Measurements from ENCODE around the gene P3H2.
"Not testable (repeated sequence)": the region's sequence is repeated elsewhere in the genome, so short reads cannot be mapped to it uniquely, and the experiment has no call there.

The P3H2 gene

DNA sequence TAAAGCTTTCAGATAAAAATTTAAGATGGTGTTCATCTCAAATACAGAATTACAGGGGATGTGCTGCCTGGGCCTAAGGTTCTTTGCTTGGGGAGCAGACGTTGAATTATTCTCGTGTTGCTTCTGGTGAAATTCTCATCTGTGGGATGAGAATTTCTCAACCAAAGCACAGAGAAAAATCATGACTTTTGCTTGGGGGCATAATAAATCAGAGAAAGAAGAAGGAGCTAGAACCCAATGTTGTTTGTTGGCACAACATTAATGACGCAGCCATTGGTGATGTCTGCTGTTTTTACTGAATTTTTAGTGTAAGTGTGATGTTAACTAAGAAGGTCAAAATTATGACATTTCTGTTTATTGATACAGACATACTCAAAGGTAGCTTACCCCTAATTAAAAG is 35.7 kb downstream of the P3H2 start:
- DNase-seq: no peak

DNA sequence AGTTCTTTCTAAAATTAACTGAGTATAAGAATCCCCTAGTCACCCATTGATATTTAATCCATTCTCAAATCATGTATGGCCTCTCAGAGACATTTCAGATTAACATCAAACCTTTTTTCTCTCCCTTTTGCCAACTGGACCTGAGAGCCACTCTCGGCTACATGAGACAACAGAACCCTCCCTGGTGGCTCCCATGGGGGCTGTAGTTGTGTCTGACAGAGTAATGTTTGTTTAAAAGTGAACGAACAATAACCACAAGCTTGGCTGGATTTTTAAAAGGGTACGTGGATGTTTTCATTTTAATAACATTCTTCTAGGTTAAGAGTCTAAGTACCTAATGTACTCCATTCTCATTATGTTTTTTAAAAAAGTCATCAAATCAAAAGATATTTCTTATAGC is 37.1 kb downstream of the P3H2 start:
- no peak for DNase-seq

DNA sequence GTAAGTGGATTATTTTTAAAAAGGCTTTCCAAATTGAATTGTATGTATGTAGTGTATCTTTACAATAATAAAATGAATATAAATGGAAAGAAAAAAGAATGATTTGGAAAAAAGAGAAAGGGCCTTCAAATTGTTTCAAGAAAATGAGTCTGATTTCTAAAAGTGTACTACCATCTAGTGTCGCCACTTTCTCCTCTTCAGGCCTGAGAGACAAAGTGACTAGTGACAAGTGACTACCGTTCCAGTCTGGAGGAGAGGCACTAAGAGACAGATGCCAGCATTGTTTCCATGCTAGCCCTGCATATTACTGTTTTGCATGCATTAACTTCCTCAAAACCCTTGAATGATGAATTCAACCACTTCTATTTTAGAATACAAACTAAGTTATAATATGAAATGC is 39.3 kb downstream of the P3H2 start:
- DNase-seq: no peak

DNA sequence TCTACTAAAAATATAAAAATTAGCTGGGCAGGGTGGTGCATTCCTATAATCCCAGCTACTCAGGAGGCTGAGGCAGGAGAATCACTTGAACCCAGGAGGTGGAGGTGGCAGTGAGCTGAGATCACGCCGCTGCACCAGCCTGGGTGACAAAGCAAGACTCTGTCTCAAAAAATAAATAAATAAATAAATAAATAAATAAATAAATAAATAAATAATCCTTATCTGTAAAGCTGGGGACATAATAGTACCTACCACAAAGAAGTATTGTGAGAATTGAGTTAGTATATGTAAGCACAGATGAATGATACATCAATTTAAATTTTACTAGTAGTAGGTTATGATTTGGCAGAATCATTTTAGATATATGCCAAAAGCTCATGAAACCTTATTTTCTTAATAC is 41.5 kb downstream of the P3H2 start:
- not testable (repeated sequence) for DNase-seq

DNA sequence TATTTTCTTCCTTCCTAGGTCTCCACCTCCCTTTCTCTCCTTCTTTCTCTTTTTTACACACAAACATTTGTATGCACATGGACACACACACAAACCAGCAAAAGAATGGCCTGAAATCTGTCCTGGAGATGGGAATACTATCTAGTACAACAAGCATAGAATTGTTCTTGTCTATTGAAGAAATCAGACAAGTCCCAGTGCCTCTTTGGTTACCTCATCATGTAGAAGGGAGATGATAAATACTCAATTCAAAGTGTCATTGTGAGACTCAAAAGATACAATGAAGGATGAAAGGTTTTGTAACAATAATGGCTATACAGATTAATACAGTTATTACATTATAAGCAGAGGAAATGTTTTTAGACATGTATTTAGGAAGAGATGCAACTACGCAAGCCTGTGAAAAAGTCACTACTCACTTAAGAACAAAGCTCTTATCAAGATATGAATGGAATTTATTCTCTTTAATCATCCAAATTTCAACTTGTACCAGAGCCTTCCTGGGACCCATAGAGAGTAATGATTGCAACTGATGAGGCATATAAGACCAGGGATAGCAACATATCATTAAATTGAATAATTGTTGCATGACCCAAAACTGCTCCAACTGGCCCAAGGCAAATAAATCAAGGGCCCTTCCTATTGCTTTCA is 43.2 kb downstream of the P3H2 start:
- no peak for DNase-seq

DNA sequence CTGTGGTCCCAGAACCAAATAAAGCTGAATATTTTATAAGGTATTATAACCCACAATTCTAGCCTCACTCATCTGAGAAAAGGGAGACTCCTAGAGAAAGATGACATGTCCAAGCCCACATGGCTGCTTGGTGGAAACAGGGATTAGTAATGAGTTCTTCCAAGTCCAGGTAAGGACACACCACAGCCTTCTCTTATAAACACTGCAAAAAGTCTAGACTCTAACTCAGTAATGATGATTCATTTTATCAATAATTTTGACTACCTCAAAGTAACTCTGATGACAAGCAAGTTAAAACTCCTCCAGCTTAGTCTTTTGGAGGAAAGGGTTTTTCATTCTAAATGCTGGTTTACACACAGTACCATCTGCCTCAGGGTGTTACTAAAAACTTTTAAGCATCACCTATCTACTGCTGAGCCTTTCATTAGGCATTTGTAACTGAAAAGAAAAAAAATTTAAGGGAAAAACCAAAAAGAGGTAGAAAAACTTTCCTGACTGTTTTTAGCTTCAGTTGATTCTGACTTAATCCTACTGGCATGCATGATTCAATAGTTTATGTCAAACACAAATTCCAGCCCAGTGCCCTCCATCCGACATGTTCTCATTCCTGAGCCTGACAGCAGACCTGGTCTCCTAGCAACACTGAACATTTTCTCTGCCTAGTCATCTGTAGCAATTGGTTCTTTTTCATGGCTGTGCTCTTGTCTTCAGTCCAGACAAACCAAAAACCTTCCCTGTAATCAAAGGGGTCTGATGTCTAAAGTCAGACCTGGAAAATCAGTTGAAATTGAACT is 43.9 kb downstream of the P3H2 start:
- no peak for DNase-seq

DNA sequence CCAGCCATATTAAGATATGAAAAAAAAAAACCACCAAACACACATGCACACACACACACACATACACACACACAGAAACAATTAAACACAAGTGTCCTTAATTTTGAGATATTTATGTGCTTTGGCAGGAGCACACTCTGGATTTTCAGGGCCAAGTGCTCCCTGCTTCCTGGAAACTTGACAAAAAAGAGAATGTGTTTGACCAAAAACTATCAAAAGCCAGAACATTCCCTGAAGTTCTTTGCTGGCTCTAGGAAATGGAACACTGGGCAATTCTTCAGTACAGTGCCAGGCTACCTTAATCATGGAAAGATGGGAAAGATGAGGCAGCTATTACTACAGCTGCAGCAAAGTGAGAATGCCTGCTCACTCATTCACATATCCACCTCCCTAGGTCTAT is 44.6 kb downstream of the P3H2 start:
- DNase-seq: no peak

DNA sequence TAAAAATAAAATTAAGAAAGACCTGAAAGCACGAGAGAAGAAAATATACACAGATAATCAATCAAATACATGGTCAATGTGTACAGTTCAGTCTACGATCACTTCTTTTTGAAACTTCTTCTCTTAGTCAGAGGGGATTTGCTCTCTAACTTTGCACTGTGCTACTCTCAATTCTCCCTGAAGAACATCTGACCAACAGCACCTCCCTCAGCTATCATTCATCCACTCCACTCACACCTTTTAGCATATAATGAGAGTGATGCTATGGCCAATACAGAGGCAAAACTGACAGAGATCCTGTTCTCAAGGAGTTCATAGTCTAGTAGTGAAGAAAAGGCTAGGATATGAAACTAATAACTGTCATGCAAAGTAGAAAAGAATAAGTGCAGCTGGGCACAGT is 45.9 kb downstream of the P3H2 start:
- DNase-seq: no peak

DNA sequence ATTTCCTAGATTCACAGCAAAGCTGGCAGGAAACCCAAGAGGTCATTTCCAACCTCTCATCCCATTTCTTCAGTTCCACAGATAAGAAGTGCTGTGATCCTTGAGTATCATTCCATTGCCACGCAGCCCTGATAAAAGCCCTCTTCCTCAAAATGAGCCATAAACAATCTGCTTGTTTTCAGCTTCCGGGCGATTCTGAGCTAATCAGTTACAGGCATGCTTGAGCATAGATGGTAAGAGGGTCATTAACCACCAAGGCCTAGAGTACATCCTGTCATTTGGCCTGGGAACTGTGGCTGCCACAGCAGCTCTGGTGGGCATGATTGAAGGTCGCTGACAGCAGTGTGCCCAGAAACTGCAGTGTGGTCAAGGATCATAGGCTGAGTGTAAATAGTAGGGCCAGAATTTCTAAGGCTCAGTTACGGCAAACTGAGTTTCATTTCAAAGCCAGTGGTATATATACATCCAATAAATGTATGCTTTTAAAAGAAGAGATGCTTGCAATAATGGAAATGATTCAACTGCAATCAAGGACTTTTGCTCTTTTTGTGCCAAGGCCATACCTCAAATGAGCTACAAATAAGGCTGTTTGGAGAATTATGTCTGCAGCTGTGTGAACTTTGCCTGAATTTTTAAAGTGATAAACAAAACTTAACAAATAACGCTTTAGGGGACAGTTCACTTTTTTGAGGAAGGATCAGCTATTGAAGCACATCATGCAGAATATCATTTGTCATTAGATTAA is 47.3 kb downstream of the P3H2 start:
- no peak for DNase-seq

DNA sequence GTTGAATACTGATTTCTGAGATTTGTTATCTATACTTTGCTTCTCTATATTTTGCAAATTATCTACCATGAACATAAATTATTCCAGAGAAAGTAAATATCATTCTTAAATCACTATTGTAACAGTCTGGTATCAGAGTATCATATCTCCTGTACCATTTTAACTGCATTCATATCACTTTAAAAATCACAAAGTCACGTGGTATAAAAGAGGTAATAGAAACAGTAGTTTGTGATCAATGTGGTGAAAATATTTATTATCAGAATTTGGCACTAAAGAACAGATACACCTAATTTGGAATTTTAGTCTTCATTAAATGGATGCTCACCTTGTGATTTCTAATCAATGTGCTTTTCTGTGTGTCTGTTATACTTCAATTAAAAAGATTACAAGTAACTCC is 47.8 kb downstream of the P3H2 start:
- no peak for DNase-seq

DNA sequence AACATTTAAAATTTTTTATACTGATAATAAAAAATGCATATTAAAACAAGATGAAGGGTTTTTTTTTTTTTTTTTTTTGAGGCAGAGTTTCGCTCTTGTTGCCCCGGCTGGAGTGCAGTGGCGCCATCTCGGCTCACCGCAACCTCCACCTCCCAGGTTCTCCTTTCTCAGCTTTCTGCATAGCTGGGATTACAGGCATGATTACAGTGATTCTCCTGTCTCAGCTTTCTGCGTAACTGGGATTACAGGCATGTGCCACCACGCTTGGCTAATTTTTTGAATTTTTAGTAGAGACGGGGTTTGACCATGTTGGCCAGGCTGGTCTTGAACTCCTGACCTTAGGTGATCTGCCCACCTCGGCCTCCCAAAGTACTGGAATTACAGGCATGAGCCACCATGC is 48.8 kb downstream of the P3H2 start:
- DNase-seq: not testable (repeated sequence)

DNA sequence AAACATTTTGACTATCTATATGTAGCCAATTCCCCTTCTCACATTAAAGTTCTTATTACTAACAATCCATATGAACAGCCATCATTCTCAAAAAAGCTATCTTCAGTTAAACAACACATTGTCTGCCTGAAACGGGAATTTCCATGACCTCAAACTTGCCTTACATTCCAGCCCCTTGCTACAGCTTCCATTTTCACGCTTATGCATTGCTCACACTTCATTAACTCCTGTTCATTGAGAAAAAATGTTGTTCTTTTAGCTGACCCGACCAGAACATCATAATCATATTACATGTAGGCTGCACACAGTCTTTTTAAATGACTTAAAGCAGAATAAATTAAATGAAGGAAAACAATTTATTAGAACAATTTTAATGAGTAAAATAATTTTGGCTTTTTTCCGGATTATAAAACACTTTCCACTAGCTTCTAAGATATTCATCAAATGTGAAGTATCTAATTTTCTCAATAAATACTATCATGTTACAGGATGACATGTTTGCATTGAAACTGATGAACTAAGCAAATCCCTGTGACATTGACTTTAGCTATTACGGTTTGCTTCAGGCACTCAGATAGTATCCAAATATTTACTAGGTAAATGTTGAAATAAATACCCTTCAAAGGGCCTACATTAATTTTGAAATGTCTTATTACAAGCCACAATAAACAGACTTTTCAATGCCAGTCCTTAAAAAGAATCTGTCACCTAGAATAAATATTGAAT is 49.9 kb downstream of the P3H2 start:
- no peak for DNase-seq

DNA sequence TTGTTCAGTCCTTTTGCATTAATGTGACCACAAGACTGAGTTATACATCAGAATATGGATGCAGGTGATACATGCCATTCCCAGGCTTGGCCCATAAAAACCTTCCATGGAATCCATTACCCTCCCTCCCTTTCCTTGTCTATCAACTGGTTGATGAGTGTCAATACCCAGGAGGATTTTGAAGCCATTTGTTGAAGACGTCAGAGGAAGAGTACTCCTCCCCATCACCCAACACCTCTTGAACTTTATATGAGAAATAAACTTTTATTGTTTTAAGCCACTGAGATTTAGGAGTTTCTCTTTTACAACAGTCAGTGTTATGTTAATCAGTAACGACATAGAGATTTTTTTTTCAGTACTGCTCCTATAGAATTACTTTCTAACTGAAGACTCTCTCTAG is 55.5 kb downstream of the P3H2 start:
- no peak for DNase-seq

DNA sequence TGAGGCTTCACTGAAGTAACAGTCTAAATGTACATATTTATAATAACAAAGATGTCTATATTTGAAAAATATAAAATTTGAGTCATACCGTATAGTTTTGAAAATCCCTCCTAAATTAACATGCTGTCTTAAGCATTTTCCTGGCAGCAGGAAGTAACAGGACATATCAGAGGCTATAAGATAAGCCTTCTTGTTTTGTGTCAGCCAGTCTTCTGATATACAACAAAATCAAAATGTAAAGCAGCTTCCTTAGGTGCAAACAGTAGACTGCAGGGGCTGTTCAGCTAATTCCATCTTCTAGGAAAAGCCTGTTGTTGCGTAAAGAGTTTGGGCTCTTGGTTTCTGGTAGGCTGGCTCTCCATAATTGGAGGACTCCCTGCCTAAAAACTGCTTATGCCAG is 56.0 kb downstream of the P3H2 start:
- DNase-seq: no peak

DNA sequence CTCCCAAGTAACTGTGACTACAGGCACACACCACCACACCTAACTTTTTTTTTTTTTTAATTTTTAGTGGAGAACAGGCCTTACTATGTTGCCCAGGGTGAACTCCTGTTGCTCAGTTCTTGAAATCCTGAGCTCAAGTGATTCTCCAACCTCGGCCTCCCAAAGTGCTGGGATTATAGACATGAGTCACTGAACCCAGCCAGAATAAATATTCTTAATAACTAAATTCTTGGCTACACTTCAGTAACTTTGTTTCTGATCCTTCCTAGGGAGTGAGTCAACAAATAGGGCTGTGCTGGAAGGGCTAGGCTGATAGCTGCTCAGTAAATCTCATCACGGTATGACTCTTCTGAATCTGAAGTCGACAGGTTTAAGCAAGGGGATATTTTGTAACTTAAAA is 56.6 kb downstream of the P3H2 start:
- no peak for DNase-seq

DNA sequence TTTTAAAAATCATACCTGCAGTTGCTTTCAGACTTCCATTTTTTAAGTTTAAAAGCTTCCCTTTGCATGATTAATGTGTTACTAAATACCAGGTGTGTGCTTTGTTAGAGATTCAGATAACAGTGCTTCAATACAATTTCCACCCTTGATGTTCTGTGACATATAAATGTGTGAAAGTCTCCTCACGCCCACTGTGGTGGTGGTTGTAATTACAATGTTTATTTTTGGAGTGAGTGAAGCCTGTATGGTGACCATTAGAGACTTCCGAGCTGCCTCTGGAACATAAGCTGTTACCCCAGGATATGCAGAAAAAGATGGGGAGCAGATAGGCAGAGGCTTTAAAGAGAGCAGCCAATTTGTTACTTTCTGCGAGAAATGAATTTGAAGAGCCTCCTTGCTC is 57.2 kb downstream of the P3H2 start:
- DNase-seq: no peak

DNA sequence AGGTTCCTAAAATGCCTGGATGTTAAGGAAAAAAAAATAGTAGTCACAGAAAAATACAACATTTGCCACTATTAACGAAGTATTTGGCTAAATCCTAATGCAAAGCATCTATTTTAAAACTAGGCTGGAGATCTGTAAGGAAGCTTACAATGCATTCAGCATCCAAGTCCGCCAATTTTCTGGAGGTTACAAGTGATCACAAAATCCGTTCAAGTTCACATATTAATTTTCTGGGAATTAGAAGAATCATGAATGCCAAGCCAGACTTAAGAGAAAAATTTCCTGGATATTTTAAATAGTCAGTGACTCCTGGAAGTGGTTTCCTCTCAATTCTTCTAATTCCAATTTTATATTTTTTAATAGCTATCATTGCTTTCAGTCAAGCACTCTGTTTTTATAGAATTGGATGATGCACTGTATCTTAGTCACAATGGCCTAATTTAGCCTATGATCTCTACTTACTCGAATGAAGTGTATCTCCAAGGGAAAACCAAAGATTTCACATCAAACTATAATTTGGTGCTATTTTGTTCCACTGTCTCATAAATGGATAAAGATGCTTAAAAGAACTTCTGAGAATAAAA is 60.4 kb downstream of the P3H2 start:
- no peak for DNase-seq

DNA sequence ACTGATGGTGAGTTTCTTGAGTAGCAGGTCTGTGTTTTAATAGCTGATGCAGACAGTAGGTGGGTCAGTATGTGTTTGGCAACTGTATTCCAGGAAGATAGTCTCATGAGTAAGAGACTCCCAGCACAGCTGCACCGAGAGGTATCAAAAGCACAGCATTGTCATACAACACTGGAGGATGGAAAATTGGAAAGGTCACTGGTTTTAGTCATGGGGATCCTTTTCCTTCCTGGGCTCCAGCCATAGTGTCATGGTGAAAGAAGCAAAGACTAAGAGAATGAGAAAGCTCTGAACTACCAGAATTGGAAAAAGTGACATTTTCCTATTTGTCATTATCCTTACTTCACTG is 61.5 kb downstream of the P3H2 start:
- no peak for DNase-seq

DNA sequence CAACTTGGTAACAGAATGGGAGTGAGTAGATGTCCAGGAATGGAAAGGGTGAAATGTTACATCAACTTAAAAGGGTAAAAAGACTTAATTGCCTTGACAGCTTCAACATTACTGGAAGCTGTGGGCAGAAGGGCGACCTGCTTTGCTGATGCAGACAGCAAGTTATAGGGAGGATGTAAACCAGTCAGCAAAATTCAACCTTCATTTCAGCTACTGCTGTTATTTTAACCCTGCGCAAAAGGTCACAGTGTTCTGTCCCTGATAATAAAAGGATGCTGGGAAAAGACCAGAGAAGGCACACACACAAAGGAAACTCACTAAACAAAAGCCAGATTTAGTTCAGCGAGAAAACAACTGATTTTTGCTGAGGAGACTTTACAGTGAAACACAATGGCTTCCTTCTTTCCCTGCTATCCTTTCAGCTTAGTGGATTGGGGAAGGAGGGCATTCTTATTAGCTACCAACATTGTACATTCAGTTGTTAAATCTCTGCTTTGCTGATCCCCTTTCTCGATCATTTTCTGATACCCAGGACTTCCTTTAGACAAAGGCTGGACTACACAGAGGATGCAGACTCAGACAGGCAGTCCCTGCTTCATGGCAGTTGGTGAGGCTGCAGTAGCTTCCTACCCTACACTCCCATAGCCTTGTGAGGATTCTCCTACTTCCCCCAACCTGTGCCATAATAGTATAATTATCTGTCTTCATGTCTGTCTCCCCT is 62.0 kb downstream of the P3H2 start:
- DNase-seq: no peak

DNA sequence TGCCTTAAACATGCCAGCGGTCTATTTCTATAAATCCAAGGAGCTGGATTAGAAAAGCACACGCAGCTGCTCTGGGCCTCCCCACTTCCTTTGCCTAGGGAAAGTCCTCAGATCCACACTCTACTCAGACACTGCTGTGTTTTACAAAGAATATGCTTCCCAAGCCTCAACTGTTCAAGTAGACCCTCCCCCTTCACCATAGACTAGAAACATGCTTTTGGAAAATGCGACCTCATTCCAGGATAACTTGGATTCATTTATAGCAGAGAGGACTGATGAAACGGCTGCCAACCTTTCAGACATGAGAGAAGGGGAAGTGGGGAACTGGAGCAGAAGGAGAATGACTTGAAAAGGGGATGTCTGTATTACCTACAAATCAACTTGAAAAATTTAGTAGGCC is 64.0 kb downstream of the P3H2 start:
- DNase-seq: no peak

DNA sequence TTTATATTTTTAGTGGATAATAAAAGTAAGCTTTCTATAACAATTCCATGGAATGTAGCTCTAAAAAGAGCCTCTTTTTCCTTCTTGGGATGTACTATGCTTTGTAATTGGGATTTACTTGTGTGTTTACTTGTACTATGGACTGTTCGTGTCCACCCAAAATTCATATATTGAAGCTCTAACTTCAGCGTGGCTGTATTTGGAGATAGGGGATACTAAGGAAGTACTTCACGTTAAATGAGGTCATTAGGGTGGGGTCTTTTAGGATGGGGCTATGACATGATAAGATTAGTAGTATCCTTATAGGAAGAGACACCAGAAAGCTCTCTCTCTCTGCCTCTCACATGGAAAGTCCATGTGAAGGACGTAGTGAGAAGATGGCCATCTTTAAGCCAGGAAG is 64.9 kb downstream of the P3H2 start:
- DNase-seq: no peak

Measured in inflammatory macrophage (primary cell).